ACC112 (cell line): ENCODE results near the gene GPR161.

ENCODE experiments used
- H2AFZ ChIP-seq: fragments of 200-600 bp; sonication (generic); one replicate; pipeline ENCODE4 v1.6.0; 2017; ENCODE audit warnings: antibody characterized with exemption, low read length; ENCODE audit not compliant: unreplicated experiment
- H3K27ac ChIP-seq: fragments of 200-600 bp; sonication (generic); 2 replicates; pipeline ENCODE4 v1.5.1; 2014; ENCODE audit warnings: low read depth, mild to moderate bottlenecking, antibody characterized with exemption, low read length, moderate library complexity
- H3K27me3 ChIP-seq: fragments of 200-600 bp; sonication (generic); 2 replicates; pipeline ENCODE4 v1.6.1; 2014; ENCODE audit warnings: mild to moderate bottlenecking, antibody characterized with exemption, low read length, moderate library complexity, mixed read lengths; ENCODE audit not compliant: insufficient read depth
- H3K36me3 ChIP-seq: fragments of 200-600 bp; sonication (generic); 2 replicates; pipeline ENCODE4 v1.6.1; 2016; ENCODE audit warnings: mild to moderate bottlenecking, antibody characterized with exemption, low read length, moderate library complexity, mixed read lengths; ENCODE audit not compliant: insufficient read depth
- H3K4me1 ChIP-seq: fragments of 200-600 bp; sonication (generic); one replicate; pipeline ENCODE4 v1.6.1; 2016; ENCODE audit warnings: low read length, mixed read lengths; ENCODE audit not compliant: insufficient read depth, unreplicated experiment, control insufficient read depth
- H3K4me3 ChIP-seq: fragments of 200-600 bp; sonication (generic); 2 replicates; pipeline ENCODE4 v1.5.1; 2014; ENCODE audit warnings: mild to moderate bottlenecking, low read depth, low read length
- H3K79me2 ChIP-seq: fragments of 200-600 bp; sonication (generic); one replicate; pipeline ENCODE4 v1.6.0; 2016; ENCODE audit warnings: low read length; ENCODE audit not compliant: control insufficient read depth, unreplicated experiment, insufficient read depth

The GPR161 gene

DNA sequence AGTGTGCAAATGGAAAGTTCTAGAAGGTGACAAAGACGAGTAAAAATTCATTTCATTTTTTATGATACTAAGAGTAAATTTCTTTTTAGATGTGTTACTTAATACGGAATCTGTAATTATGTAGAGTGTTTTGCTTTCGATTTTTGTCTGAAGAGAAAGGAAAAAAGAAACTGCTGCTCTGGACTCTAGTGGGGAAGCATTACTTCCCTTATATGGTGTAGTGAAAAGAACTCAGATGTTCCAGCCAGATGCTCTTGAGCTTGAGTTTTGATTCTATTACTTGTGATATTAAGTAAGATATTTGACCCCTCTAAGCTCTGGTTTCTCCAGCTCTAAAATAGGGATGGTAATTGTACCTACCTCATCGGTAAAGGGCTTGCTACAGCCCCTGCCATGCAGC lies 12.2 kb upstream of the GPR161 start:
- Histone ChIP-seq H3K4me1 (peaks cover 2% of the 10 kb centered on the region), H3K36me3 (no peaks in the 10 kb centered on the region), H3K27ac (peak overlapping the region; percentile 26), H3K79me2 (no peaks in the 10 kb centered on the region), H3K4me3 (peak overlapping the region; percentile 63), H3K27me3 (no peaks in the 10 kb centered on the region), H2AFZ (peak overlapping the region; percentile 98)

DNA sequence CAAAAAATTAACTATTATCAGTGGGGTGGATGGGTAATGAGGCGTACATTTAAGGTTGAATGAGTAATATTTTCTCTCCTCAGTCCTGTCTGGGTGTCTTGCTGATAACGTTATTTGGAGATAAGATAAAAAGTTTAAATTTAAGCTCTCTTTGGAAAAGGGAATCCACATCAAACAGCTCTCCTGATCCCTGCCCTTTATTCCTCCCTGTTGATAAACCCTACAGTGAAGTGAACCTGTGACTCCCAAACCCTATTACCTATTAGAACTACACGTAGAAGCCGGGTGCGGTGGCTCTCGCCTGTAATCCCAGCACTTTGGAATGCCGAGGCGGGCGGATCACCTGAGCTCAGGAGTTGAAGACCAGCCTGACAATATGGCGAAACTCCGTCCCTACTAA lies 9.9 kb upstream of the GPR161 start:
- H3K4me1 ChIP-seq = peaks cover 2% of the 10 kb centered on the region
- H2AFZ ChIP-seq = no peak overlapping the region
- no peak overlapping the region for H3K4me3 ChIP-seq
- H3K36me3 ChIP-seq = no peaks in the 10 kb centered on the region
- H3K27ac ChIP-seq = no peak overlapping the region
- no peaks in the 10 kb centered on the region for H3K27me3 ChIP-seq
- no peaks in the 10 kb centered on the region for H3K79me2 ChIP-seq

DNA sequence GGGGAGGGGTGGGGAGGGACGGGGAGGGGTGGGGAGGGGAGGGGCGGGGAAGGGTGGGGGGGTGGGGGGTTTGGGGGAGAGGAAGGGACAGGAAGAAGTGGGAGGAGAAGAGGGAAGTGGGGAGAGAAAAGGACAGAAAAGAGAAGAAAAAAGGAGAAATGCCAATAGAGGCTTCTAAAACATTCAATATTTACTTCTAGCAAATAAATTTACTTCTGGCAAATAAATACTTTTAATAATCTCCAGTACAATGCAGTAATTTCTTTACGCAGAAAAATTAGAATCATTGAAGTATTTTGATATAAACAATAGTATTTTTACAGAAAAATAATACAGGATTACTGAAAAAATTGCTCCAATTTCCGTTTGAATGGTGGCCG lies 9.4 kb upstream of the GPR161 start:
- H3K27ac ChIP-seq = no peak overlapping the region
- no peak overlapping the region for H2AFZ ChIP-seq
- no peaks in the 10 kb centered on the region for H3K27me3 ChIP-seq

DNA sequence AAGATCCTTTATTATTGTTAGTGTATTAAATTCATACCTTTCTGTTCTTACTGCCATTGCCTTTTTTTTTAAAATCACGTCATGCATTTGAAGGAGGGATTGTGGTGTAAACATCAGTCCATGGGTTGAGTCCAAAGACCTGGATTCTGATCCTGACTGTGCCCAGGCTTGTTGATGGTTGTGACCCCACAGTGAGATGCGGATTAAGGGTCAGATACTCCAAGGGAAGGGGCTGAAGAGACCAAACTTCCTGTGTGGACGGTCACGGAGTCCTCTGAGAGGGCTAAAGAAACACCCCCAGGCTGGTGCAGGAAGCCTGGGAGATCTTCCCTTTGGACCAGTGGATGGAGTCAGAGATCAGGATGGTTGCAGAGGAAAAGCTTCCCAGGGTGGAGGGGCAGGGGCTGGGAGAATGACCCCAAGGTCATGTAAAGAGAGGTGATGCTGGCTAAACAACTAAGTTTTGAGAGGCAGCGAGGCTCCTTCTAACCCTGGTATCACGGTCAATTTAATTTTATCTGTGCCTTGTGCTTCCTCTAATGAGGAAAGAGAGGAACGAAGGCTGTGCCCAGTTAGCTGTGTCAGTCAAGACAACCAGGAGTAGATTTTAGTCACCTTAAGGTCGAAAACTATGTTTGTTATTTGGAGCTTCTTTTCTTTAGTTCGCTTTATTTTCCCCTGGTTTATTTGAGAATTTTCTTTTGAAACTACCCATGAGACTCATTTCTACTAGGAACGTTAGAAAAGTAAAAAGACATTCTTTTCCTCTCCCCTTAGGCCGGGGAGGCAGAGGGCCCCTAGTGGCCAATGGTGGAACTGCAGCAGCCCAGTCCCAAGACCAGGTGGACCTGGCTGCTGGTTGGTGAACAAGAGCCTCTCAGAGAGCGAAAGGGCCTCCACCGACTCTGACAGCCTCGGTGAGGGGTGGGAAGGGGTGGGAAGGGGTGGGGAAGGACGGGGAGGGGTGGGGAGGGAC lies 8.7 kb upstream of the GPR161 start:
- Histone ChIP-seq H3K36me3 (no peaks in the 10 kb centered on the region), H3K4me1 (peaks cover 2% of the 10 kb centered on the region), H3K27me3 (no peaks in the 10 kb centered on the region), H3K79me2 (no peaks in the 10 kb centered on the region), H2AFZ (peak overlapping the region; percentile 59), H3K27ac (no peak overlapping the region), H3K4me3 (peak overlapping the region; percentile 40; the same call in 1 of the 2 replicates)

More for the DNA sequence above, 9.4 kb upstream of the GPR161 start:
- Histone ChIP-seq H3K4me3 (no peak overlapping the region), H3K79me2 (no peaks in the 10 kb centered on the region), H3K36me3 (no peaks in the 10 kb centered on the region), H3K4me1 (peaks cover 2% of the 10 kb centered on the region)

DNA sequence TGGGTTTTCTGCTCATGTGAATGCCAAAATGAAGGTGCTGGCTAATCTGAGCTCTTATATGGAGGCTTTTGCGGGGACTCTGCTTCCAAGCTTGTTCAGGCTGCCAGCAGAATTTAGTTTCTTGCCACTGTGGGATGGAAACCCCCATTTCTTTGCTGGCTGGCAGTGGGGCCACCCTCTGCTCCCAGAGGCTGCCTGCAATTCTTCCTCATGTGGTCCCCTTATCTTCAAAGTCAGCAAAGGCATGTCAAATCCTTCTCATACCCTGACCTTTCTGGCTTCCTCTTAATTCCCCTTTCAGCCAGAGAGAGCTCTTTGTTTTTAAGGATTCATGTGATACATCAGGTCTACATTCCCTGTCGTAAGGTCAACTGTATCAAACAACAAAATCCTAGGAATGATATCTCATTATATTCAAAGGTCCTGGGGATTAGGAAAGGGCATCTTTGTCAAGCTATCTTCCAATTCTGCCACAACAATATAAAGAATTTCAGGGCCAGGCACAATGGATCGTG lies 5.2 kb upstream of the GPR161 start:
- H3K27ac ChIP-seq = no peak overlapping the region
- H3K36me3 ChIP-seq = no peaks in the 10 kb centered on the region
- no peak overlapping the region for H2AFZ ChIP-seq
- no peaks in the 10 kb centered on the region for H3K79me2 ChIP-seq
- H3K27me3 ChIP-seq = no peaks in the 10 kb centered on the region
- H3K4me3 ChIP-seq = no peak overlapping the region
- H3K4me1 ChIP-seq = peaks cover 5% of the 10 kb centered on the region

DNA sequence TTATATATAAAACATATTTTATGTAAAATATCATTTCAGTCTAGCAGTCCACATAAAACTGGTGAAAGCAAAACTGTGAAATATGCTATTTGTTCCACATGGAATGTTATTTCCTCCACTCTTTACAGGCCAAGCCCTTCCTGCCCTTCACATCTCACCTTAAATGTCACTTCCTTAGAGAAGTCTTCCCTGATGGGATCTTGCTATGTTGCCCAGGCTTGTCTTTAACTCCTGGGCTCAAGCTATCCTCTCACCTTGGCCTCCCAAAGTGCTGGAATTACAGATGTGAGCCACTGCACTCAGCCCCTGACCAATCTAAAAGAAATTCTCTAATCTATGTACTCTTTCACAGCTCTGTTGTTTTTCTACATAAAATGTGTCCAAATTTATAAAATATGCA lies 2.3 kb upstream of the GPR161 start:
- H3K4me3 ChIP-seq = no peak overlapping the region
- H3K36me3 ChIP-seq = no peaks in the 10 kb centered on the region
- H2AFZ ChIP-seq = no peak overlapping the region
- H3K27me3 ChIP-seq = no peaks in the 10 kb centered on the region
- peaks cover 13% of the 10 kb centered on the region for H3K4me1 ChIP-seq
- peaks cover 6% of the 10 kb centered on the region for H3K79me2 ChIP-seq
- no peak overlapping the region for H3K27ac ChIP-seq

DNA sequence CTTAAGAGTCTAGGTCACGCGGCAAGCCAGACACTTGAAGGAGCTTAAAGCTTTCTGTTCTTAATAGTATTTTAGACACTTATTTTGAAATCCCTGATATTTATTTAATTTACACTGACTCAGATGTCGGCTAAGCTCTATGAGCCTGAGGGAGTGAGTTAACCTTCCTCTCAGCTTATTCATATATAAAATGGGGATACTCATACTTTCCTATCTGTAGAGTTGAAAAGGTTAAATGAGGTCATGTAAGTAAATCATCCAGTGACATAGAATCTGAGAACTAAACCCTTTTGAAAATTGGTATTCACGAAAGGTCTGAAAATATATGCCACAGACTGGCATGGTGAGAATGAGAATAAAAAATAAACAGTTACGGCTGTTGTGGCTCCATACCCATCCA lies 1.4 kb upstream of the GPR161 start:
- peaks cover 6% of the 10 kb centered on the region for H3K79me2 ChIP-seq
- peak overlapping the region; percentile 79 for H2AFZ ChIP-seq
- H3K27me3 ChIP-seq = no peaks in the 10 kb centered on the region
- H3K27ac ChIP-seq = no peak overlapping the region
- no peaks in the 10 kb centered on the region for H3K36me3 ChIP-seq
- peaks cover 13% of the 10 kb centered on the region for H3K4me1 ChIP-seq
- no peak overlapping the region; the same call in 1 of the 2 replicates for H3K4me3 ChIP-seq

DNA sequence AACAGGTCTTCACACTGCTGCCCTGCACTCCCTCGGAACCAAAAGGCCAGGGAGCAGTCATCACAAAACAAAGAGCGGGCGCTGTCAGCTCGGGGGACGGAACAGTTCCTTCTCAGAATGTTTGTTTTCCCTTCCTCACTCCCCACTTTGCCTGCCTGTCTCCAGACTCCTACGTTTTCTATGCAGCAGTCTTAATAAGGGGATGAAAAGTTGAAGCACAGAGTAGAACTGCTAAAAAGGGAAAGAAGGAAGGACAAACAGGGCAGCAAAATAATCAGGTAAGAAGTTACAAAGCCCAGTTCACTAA lies 738 bp upstream of the GPR161 start:
- peaks cover 6% of the 10 kb centered on the region for H3K79me2 ChIP-seq
- no peak overlapping the region for H3K27ac ChIP-seq
- peaks cover 13% of the 10 kb centered on the region for H3K4me1 ChIP-seq
- peak overlapping the region; percentile 77 for H3K4me3 ChIP-seq
- H3K27me3 ChIP-seq = no peaks in the 10 kb centered on the region
- peak overlapping the region; percentile 79 for H2AFZ ChIP-seq
- no peaks in the 10 kb centered on the region for H3K36me3 ChIP-seq

DNA sequence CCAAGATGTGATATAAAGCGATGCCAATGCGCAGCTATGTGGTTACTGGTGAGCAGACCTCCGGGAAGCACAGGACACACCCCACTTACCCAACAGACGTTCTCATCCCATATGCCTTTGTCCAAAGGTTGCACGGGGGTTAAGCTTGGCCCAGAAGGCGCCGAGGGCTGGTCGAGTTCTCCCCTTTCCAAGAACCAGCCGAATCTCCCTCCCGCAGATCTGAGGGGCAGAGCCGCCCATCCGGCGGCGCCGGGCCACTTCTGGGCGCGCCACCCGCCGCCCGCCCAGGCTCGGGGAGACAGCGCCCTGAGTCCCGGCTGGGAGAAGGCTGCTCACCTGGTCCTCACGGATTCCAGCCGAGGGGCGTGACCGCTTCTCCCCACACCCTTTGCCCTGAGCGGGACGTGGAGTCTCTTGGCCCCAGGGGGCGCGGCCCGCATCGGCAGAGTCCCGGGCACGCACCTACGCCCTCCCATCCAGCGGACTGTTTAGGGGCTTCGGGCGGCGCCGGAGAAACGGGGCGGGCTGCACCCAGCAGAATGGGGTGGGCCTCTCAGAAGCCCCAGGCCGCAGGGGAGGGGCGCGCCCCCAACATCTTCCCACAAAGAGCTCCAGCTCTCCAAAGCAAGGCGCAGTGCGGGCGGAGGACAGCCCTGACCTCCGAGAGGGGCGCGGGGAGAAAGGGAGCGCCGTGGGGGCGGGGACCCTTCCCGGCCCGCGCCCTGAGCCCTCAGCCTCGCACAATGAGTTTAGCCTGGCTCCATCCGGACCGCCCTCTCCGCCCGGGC lies 615 bp downstream of the GPR161 start:
- Histone ChIP-seq H3K27ac (no peak overlapping the region), H2AFZ (peak overlapping the region; percentile 84)

DNA sequence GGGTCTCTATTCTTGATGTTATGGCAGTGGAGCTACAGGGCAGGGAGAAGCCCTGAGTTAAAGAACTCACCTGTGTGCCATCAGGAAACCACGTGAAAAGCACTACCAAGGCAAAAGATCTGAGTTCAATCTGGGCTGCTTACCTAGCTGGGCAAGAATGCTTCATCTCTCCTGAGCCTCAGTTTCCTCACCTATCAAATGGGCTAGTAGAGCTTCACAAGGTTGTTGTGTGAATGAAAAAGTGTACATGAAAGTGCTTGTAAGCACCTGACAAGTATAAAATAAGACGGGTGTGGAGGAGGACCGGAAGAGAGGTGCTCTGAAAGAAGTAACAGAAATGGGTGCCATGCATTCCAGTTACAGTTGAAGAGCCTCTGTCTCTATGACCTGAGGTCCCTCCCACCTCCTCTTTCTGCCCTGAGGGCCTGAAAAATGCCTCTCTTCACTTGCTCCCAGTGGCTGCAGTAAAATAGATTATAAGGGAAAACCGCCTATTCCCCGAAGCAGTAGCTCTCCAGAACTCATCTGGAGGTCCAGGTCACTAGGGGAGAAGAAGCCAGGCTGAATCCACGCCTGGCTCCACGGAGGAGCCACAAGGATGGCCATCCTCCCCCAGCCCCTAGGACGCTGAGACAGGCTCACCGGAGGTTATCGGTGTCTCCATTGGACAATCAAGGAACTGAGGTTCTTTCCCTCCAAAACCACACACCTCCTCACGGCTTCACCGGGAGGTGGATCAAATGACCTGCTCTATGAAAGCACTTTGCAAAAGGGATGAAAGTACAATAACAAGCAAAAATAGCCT lies 1.4 kb downstream of the GPR161 start:
- Histone ChIP-seq H3K36me3 (no peaks in the 10 kb centered on the region), H3K27ac (no peak overlapping the region), H3K27me3 (no peaks in the 10 kb centered on the region), H3K79me2 (peaks cover 6% of the 10 kb centered on the region), H3K4me3 (peak overlapping the region; percentile 77), H3K4me1 (peaks cover 13% of the 10 kb centered on the region), H2AFZ (peak overlapping the region; percentile 84)

More for the DNA sequence above, 615 bp downstream of the GPR161 start:
- H3K27me3 ChIP-seq = no peaks in the 10 kb centered on the region
- H3K79me2 ChIP-seq = peaks cover 6% of the 10 kb centered on the region
- H3K4me3 ChIP-seq = peak overlapping the region; percentile 77
- peaks cover 13% of the 10 kb centered on the region for H3K4me1 ChIP-seq
- H3K36me3 ChIP-seq = no peaks in the 10 kb centered on the region
